A549 (cell line): ENCODE results near the gene ADGRD1. TPM values are rescaled to one million over a fixed set of nuclear protein-coding genes. Genes with fewer than 3 reads are reported as not detected.

Source experiments
- ATAC-seq, 2 experiments: fragments of 200-7000 bp in 1 of 2; fragments of >200 bp in 1 of 2; cut with Nextera tagmentation in 1 of 2; cut with Tn5 transposase in 1 of 2; 3 replicates each; pipeline versions ENCODE4 v1.8.0 to v1.9.1; 2018 to 2020; ENCODE audit warnings: mild to moderate bottlenecking in 1 of 2, moderate library complexity in 1 of 2
- CTCF ChIA-PET: fragments of 300-600 bp; sonication (Branson Sonifier 250); formaldehyde crosslinking; extraction: SDS; loops from one replicate; lab custom pipeline; 2021; ENCODE audit warnings: antibody characterized with exemption, inconsistent platforms; lab: Yijun Ruan, JAX
- POLR2A ChIA-PET: fragments of 350-600 bp; formaldehyde crosslinking; extraction: SDS; loops from one replicate; lab custom pipeline; 2021; ENCODE audit warnings: antibody characterized with exemption, inconsistent platforms; lab: Yijun Ruan, JAX
- DNase-seq, 2 experiments: peaks; one replicate each; pipeline versions ENCODE4 v3.0.0 to v3.0.0-alpha.2; 2011 to 2016; ENCODE audit warnings: low read depth in 1 of 2, low spot score in 1 of 2
- FAIRE-seq: peaks from 2 replicates; lab custom pipeline; 2011; peaks lifted over from hg19 to GRCh38; lab: Jason Lieb, UNC
- H3K27ac ChIP-seq, 2 experiments: fragments of >200 bp; sonication (Bioruptor Twin); formaldehyde crosslinking; 3 replicates each; pipeline ENCODE4 v1.5.1; 2016 to 2017
- H3K4me1 ChIP-seq: fragments of >200 bp; sonication (Bioruptor Twin); formaldehyde crosslinking; 3 replicates; pipeline ENCODE4 v1.6.1; 2016
- H3K4me2 ChIP-seq: fragments of >200 bp; sonication (Bioruptor Twin); formaldehyde crosslinking; 3 replicates; pipeline ENCODE4 v1.6.1; 2016
- H3K4me3 ChIP-seq: fragments of >200 bp; sonication (Bioruptor Twin); formaldehyde crosslinking; 3 replicates; pipeline ENCODE4 v1.5.1; 2016
- H3K9me3 ChIP-seq: fragments of >200 bp; sonication (Bioruptor Twin); formaldehyde crosslinking; 3 replicates; pipeline ENCODE4 v1.6.1; 2016
- CBX8 ChIP-seq: fragments of 200-600 bp; sonication (generic); IDR thresholded peaks from 2 replicates; pipeline ENCODE4 v1.6.1; 2016
- CEBPB ChIP-seq, 2 experiments: fragments of >200 bp in 1 of 2; sonication (Bioruptor Twin) in 1 of 2; formaldehyde crosslinking in 1 of 2; IDR thresholded peaks; 2 replicates each; pipeline ENCODE4 v1.6.1; 2012 to 2016
- EHF ChIP-seq: fragments of 250-450 bp; sonication (Bioruptor Pico); IDR thresholded peaks from 2 replicates; pipeline ENCODE4 v1.5.0; 2020; ENCODE audit warnings: mild to moderate bottlenecking
- EHMT2 ChIP-seq: fragments of 200-600 bp; sonication (generic); IDR thresholded peaks from 2 replicates; pipeline ENCODE4 v1.6.1; 2016; ENCODE audit warnings: antibody characterized with exemption, low read depth, mild to moderate bottlenecking, moderate library complexity
- EP300 ChIP-seq, 2 experiments: fragments of >200 bp; sonication (Bioruptor Twin); formaldehyde crosslinking; IDR thresholded peaks; 2 replicates in 1 of 2; 3 replicates in 1 of 2; pipeline ENCODE4 v1.6.1; 2016 to 2017
- ESRRA ChIP-seq: fragments of 150-350 bp; IDR thresholded peaks from 2 replicates; pipeline ENCODE4 v1.6.1; 2014; ENCODE audit warnings: mild to moderate bottlenecking, low read length, borderline replicate concordance
- FOSB ChIP-seq: fragments of 250-450 bp; sonication (Bioruptor Pico); IDR thresholded peaks from 2 replicates; pipeline ENCODE4 v1.5.0; 2020; ENCODE audit warnings: mild to moderate bottlenecking, moderate library complexity
- FOSL2 ChIP-seq, 2 experiments: fragments of 450-650 bp in 1 of 2; fragments of >200 bp in 1 of 2; sonication (Bioruptor Twin) in 1 of 2; formaldehyde crosslinking; IDR thresholded peaks; 2 replicates each; pipeline versions ENCODE4 v1.5.0 to v1.6.1; 2016 to 2020; ENCODE audit warnings: mild to moderate bottlenecking in 1 of 2, moderate library complexity in 1 of 2
- FOXS1 ChIP-seq: fragments of 250-450 bp; sonication (Bioruptor Pico); IDR thresholded peaks from 2 replicates; pipeline ENCODE4 v1.5.0; 2020; ENCODE audit warnings: mild to moderate bottlenecking, moderate library complexity
- HDAC2 ChIP-seq: fragments of 200-600 bp; sonication (generic); IDR thresholded peaks from 2 replicates; pipeline ENCODE4 v1.6.1; 2016
- HOXB5 ChIP-seq: fragments of 250-450 bp; sonication (Bioruptor Pico); IDR thresholded peaks from 2 replicates; pipeline ENCODE4 v1.5.0; 2020; ENCODE audit warnings: mild to moderate bottlenecking, moderate library complexity
- JUN ChIP-seq, 2 experiments: fragments of >200 bp; sonication (Bioruptor Twin); formaldehyde crosslinking; IDR thresholded peaks; 2 replicates in 1 of 2; 3 replicates in 1 of 2; pipeline ENCODE4 v1.6.1; 2016 to 2017
- JUNB ChIP-seq: fragments of >200 bp; sonication (Bioruptor Twin); formaldehyde crosslinking; IDR thresholded peaks from 2 replicates; pipeline ENCODE4 v1.6.1; 2016
- MYC ChIP-seq: IDR thresholded peaks from 2 replicates; pipeline ENCODE4 v1.6.1; 2012; ENCODE audit warnings: mild to moderate bottlenecking, inconsistent platforms, low read length, improper control_type of control experiment, borderline replicate concordance
- RAD21 ChIP-seq, 2 experiments: fragments of >200 bp in 1 of 2; sonication (Bioruptor Twin) in 1 of 2; formaldehyde crosslinking in 1 of 2; IDR thresholded peaks in 1 of 2; conservative IDR thresholded peaks in 1 of 2; 2 replicates in 1 of 2; 3 replicates in 1 of 2; pipeline ENCODE4 v1.6.1; 2012 to 2018; ENCODE audit warnings: inconsistent platforms in 1 of 2
- RFX5 ChIP-seq: fragments of 450-650 bp; IDR thresholded peaks from 2 replicates; pipeline ENCODE4 v1.7.1; 2014; ENCODE audit warnings: antibody characterized with exemption, mild to moderate bottlenecking, moderate library complexity
- RNF2 ChIP-seq: fragments of 200-600 bp; sonication (generic); IDR thresholded peaks from 2 replicates; pipeline ENCODE4 v1.6.1; 2016; ENCODE audit warnings: low read depth, mild to moderate bottlenecking, antibody characterized with exemption, moderate library complexity, borderline replicate concordance
- SREBF2 ChIP-seq: fragments of 450-650 bp; IDR thresholded peaks from 2 replicates; pipeline ENCODE4 v1.6.1; 2014; ENCODE audit warnings: mild to moderate bottlenecking, moderate library complexity
- ZC3H11A ChIP-seq: fragments of 450-650 bp; IDR thresholded peaks from 2 replicates; pipeline ENCODE4 v1.6.1; 2014; ENCODE audit warnings: antibody characterized with exemption, mild to moderate bottlenecking
- ZFP36 ChIP-seq: fragments of 450-650 bp; IDR thresholded peaks from 2 replicates; pipeline ENCODE4 v1.6.1; 2014; ENCODE audit warnings: borderline replicate concordance; ENCODE audit not compliant: partially characterized antibody
- ZNF302 ChIP-seq: fragments of 250-450 bp; sonication (Bioruptor Pico); IDR thresholded peaks from 2 replicates; pipeline ENCODE4 v1.9.0; 2021; ENCODE audit warnings: inconsistent platforms, mild to moderate bottlenecking, moderate library complexity
- ZSCAN20 ChIP-seq: fragments of 250-450 bp; sonication (Bioruptor Pico); IDR thresholded peaks from 2 replicates; pipeline ENCODE4 v1.8.0; 2022; ENCODE audit warnings: mild to moderate bottlenecking, moderate library complexity
- WGBS: methylation state at CpG from one replicate; pipeline ENCODE4 v1.1.6; 2017; ENCODE audit errors: missing lambda C conversion rate; 5-methylcytosine and 5-hydroxymethylcytosine counted together
- polyA plus RNA-seq, 4 experiments: library from polyadenylated mRNA; depleted of rRNA in 3 of 4; stranded (reverse); fragments of >200 nt; fragmentation: RNase III in 1 of 4; extraction: RNeasy Plus Mini Kit Qiagen cat#74134 plus additional on column Dnase treatment in 1 of 4; gene quantifications; 2 replicates in 3 of 4; 3 replicates in 1 of 4; pipeline ENCODE4 v1.2.3, GENCODE V29; 2011 to 2017
- TF ChIP-seq, protein P1 (sequence below): fragments of 150-350 bp; IDR thresholded peaks from 2 replicates; pipeline ENCODE4 v1.6.1; 2014; ENCODE audit warnings: low read depth, mild to moderate bottlenecking, low read length
- TF ChIP-seq, protein P2 (sequence below): fragments of 250-450 bp; sonication (Bioruptor Pico); IDR thresholded peaks from 2 replicates; pipeline ENCODE4 v1.5.0; 2020; ENCODE audit warnings: low read depth, mild to moderate bottlenecking, moderate library complexity
- TF ChIP-seq, protein P3 (sequence below): IDR thresholded peaks from 2 replicates; pipeline ENCODE4 v1.6.1; 2012
- TF ChIP-seq, protein P4 (sequence below): IDR thresholded peaks from 2 replicates; pipeline ENCODE4 v1.6.1; 2012
- TF ChIP-seq, protein P5 (sequence below): fragments of 450-650 bp; IDR thresholded peaks from 2 replicates; pipeline ENCODE4 v1.6.1; 2014; ENCODE audit warnings: antibody characterized with exemption

The ADGRD1 gene
- polyA plus RNA-seq, 2 of the 4 experiments (the other 2 are of a cell fraction) = 0.36 to 1.5 TPM

DNA sequence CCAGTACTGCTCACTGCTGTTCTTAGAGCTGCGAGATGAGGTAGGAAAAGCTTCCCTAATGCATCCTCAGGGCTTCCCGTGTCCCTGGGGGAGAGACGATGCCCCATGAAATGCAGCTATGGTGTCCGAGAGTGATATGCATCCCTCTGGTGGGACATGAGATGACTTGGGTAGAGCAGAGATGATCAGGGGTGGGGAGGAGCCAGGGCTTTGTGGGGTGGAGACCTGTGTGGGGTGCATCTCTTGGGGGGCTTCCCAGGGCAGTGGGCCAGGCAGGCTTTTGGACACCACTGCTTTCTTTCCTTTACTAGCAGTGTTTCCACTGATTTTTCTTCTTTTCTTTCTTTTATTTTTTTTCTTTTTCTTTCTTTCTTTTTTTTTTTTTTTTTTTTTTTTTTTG, 147.3 kb downstream of the ADGRD1 start:
- DNase-seq (no peak), FAIRE-seq (no peak), ATAC-seq (no peak)
- Histone ChIP-seq H3K27ac (no peak overlapping the region), H3K4me2 (no peak overlapping the region), H3K4me1 (peaks cover 4% of the 10 kb centered on the region; the same call in 2 of the 3 replicates), H3K9me3 (no peaks in the 10 kb centered on the region), H3K4me3 (no peak overlapping the region)
- CTCF ChIA-PET = interaction anchor here (0.8 to 1.6 kb wide), 3 partner anchors 31 to 849 kb away, joined by 3 read pairs; partner anchors contain the start of gene EP400
- POLR2A ChIA-PET = no interaction called here
- 41% methylated on average over 4 of the region's 4 CpGs for WGBS
- TF ChIP-seq JUNB (no peak), CEBPB (IDR thresholded peaks at IDR 0.05) (no peak), EHF (CRISPR knock-in tag) (no peak), ZC3H11A (no peak), FOSB (CRISPR knock-in tag) (no peak), ZFP36 (no peak), MYC (no peak), RFX5 (no peak), CBX8 (no peak), EHMT2 (no peak), HOXB5 (CRISPR knock-in tag) (no peak), EP300 (IDR thresholded peaks at IDR 0.05) (no peak), FOXS1 (CRISPR knock-in tag) (no peak), JUN (IDR thresholded peaks at IDR 0.05) (no peak), HDAC2 (no peak), ZSCAN20 (CRISPR knock-in tag) (no peak), FOSL2 (IDR thresholded peaks at IDR 0.05) (no peak), FOSL2 (CRISPR knock-in tag; IDR thresholded peaks at IDR 0.05) (no peak)
- TF ChIP-seq, protein P1, sequence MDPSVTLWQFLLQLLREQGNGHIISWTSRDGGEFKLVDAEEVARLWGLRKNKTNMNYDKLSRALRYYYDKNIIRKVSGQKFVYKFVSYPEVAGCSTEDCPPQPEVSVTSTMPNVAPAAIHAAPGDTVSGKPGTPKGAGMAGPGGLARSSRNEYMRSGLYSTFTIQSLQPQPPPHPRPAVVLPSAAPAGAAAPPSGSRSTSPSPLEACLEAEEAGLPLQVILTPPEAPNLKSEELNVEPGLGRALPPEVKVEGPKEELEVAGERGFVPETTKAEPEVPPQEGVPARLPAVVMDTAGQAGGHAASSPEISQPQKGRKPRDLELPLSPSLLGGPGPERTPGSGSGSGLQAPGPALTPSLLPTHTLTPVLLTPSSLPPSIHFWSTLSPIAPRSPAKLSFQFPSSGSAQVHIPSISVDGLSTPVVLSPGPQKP = no peak
- TF ChIP-seq, protein P2, sequence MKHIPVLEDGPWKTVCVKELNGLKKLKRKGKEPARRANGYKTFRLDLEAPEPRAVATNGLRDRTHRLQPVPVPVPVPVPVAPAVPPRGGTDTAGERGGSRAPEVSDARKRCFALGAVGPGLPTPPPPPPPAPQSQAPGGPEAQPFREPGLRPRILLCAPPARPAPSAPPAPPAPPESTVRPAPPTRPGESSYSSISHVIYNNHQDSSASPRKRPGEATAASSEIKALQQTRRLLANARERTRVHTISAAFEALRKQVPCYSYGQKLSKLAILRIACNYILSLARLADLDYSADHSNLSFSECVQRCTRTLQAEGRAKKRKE (CRISPR knock-in tag) = no peak

DNA sequence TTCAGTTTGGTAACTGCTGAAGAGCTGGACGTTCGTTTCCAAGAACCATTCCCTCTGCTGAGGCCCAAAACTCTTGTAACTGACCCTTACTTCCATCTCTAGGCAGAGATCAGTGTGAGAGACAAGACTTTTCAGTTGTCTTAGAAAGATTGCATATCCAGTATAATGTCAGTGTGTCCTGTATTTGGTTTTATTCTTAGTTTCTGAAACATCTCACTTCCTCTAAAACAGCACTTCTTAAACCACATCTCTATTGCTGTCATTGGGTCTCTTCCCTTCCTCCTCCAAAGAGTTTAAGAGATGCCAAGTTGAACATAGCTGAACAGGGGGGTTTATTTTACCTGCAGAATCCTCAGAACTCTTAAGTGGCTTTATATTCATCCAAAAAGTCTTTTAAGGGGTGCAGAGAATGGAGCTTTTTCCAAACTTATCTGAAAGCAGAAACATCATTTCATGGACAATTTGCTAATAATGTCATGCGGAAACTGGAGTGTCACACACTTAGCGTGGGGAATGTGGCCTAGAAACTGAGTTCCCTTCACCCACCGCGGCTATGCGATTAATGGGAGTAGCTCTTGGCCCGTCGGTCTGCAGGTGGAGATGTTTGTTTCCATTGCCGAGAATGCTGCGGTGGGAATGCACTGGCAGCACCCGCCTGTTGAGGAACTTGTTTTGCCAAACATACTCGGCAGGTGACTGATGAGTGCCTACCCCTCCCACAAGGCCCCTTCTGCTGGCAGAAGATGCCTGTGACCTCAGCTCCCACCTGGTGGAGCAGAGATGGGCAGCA, 148.2 kb downstream of the ADGRD1 start:
- CTCF ChIA-PET = interaction anchor here (0.6 to 2.2 kb wide), 5 partner anchors 31 to 848 kb away, joined by 3 to 5 read pairs (median 3); partner anchors contain the start of gene EP400
- Histone ChIP-seq H3K9me3 (no peaks in the 10 kb centered on the region), H3K27ac (no peak overlapping the region), H3K4me1 (peaks cover 4% of the 10 kb centered on the region; the same call in 2 of the 3 replicates), H3K4me2 (no peak overlapping the region), H3K4me3 (no peak overlapping the region)
- no peak for FAIRE-seq
- no peak for TF ChIP-seq HOXB5 (CRISPR knock-in tag)
- TF ChIP-seq SREBF2 = no peak
- TF ChIP-seq, protein P3, sequence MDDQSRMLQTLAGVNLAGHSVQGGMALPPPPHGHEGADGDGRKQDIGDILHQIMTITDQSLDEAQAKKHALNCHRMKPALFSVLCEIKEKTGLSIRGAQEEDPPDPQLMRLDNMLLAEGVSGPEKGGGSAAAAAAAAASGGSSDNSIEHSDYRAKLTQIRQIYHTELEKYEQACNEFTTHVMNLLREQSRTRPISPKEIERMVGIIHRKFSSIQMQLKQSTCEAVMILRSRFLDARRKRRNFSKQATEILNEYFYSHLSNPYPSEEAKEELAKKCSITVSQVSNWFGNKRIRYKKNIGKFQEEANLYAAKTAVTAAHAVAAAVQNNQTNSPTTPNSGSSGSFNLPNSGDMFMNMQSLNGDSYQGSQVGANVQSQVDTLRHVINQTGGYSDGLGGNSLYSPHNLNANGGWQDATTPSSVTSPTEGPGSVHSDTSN = no peak
- TF ChIP-seq, protein P4, sequence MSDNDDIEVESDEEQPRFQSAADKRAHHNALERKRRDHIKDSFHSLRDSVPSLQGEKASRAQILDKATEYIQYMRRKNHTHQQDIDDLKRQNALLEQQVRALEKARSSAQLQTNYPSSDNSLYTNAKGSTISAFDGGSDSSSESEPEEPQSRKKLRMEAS = no peak
- TF ChIP-seq RAD21 (conservative IDR thresholded peaks at IDR 0.05 in 1 of 2, IDR thresholded peaks at IDR 0.05 in 1 of 2) = no peak
- no peak for TF ChIP-seq ZNF302 (CRISPR knock-in tag)
- TF ChIP-seq ESRRA = no peak
- TF ChIP-seq, protein P5, sequence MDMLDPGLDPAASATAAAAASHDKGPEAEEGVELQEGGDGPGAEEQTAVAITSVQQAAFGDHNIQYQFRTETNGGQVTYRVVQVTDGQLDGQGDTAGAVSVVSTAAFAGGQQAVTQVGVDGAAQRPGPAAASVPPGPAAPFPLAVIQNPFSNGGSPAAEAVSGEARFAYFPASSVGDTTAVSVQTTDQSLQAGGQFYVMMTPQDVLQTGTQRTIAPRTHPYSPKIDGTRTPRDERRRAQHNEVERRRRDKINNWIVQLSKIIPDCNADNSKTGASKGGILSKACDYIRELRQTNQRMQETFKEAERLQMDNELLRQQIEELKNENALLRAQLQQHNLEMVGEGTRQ = no peak
- TF ChIP-seq RNF2 = no peak
- TF ChIP-seq JUNB = no peak
- 75% methylated on average over 13 of the region's 13 CpGs for WGBS
- POLR2A ChIA-PET = no interaction called here
- DNase-seq = no peak
- ATAC-seq = no peak
